GM20431 (cell line): ENCODE measurements around the gene ACSL1.
"Not testable (repeated sequence)": the region's sequence is repeated elsewhere in the genome, so short reads cannot be mapped to it uniquely, and the experiment has no call there.

Experiments
- in situ Hi-C: fragments of 300-500 bp; cut with MseI, MboI; formaldehyde crosslinking; loops from one replicate; pipeline ENCODE4 v1.15.0; 2020; ENCODE audit warnings: low sequenced_read_pairs; ENCODE audit not compliant: unreplicated experiment

ACSL1 gene

GRCh38 chr4:184844742-184845141, 19.0 kb upstream of the ACSL1 start:
- in situ Hi-C loops = no loop called here

GRCh38 chr4:184843984-184844554, 18.3 kb upstream of the ACSL1 start:
- in situ Hi-C loops = no loop called here

- in situ Hi-C loops = not testable (repeated sequence)
These were observed 13.3 kb upstream of the ACSL1 start for GRCh38 chr4:184839075-184839399.

GRCh38 chr4:184838249-184839074, 12.7 kb upstream of the ACSL1 start:
- in situ Hi-C loops = no loop called here

GRCh38 chr4:184836613-184837012, 10.8 kb upstream of the ACSL1 start:
- in situ Hi-C loops = no loop called here

GRCh38 chr4:184833046-184833838, 7.5 kb upstream of the ACSL1 start:
- in situ Hi-C loops = no loop called here

- in situ Hi-C loops = no loop called here
These were observed 5.4 kb upstream of the ACSL1 start for GRCh38 chr4:184831153-184831552.

- in situ Hi-C loops = no loop called here
These were observed 1.0 kb upstream of the ACSL1 start for GRCh38 chr4:184826691-184827270.

GRCh38 chr4:184825141-184825895, 450 bp downstream of the ACSL1 start:
- in situ Hi-C loops = no loop called here

GRCh38 chr4:184824776-184825084, 1.0 kb downstream of the ACSL1 start:
- in situ Hi-C loops = no loop called here

GRCh38 chr4:184824081-184824775, 1.5 kb downstream of the ACSL1 start:
- in situ Hi-C loops = no loop called here

- in situ Hi-C loops = no loop called here
These were observed 2.8 kb downstream of the ACSL1 start for GRCh38 chr4:184823014-184823413.

- in situ Hi-C loops = no loop called here
These were observed 3.4 kb downstream of the ACSL1 start for GRCh38 chr4:184822356-184822755.

GRCh38 chr4:184821242-184821641, 4.5 kb downstream of the ACSL1 start:
- in situ Hi-C loops = no loop called here

- in situ Hi-C loops = no loop called here
These were observed 6.0 kb downstream of the ACSL1 start for GRCh38 chr4:184819786-184820185.

GRCh38 chr4:184818216-184818564, 7.6 kb downstream of the ACSL1 start:
- in situ Hi-C loops = no loop called here

- in situ Hi-C loops = no loop called here
These were observed 8.1 kb downstream of the ACSL1 start for GRCh38 chr4:184817494-184818215.

- in situ Hi-C loops = no loop called here
These were observed 8.8 kb downstream of the ACSL1 start for GRCh38 chr4:184816962-184817361.
